ENCODE data around the gene PCSK9. TPM values are rescaled to one million over a fixed set of nuclear protein-coding genes. Genes with fewer than 3 reads are reported as not detected.

PCSK9 gene
- total RNA-seq, result 0.29 and 0.31 TPM in 2 replicates

DNA sequence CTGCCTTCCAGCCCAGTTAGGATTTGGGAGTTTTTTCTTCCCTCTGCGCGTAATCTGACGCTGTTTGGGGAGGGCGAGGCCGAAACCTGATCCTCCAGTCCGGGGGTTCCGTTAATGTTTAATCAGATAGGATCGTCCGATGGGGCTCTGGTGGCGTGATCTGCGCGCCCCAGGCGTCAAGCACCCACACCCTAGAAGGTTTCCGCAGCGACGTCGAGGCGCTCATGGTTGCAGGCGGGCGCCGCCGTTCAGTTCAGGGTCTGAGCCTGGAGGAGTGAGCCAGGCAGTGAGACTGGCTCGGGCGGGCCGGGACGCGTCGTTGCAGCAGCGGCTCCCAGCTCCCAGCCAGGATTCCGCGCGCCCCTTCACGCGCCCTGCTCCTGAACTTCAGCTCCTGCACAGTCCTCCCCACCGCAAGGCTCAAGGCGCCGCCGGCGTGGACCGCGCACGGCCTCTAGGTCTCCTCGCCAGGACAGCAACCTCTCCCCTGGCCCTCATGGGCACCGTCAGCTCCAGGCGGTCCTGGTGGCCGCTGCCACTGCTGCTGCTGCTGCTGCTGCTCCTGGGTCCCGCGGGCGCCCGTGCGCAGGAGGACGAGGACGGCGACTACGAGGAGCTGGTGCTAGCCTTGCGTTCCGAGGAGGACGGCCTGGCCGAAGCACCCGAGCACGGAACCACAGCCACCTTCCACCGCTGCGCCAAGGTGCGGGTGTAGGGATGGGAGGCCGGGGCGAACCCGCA, at the start of gene PCSK9:
PCSK9 (plus strand) TSS at position 207 of the 741 bp plus-strand sequence; CDS start at position 497, 290 bp downstream.

DNA sequence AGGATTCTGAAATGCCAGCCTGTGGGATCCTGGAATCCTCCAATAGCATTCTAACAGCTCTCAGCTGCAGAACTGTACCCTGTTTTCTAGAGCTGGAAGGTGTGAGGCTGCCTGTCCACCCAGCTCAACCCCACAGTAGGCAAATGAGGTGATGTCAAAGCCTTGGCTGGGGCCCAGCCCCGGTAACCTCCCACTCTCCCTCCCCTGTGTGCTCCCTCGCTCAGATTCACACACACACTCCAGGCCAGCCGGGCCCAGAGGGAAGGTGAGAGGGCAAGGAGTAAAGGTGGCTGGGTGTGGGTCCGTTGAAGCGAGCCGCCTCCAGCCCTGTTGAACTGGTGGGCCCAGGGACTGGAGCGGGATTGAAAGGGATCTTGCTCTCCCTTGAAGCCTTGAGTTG, 40.7 kb upstream of the PCSK9 start, which contains the start of gene BSND:
BSND (plus strand) TSS at position 257 of the 400 bp plus-strand sequence. CDS start 254 bp downstream, outside the sequence.

Other genes starting within 250 kb of the PCSK9 start
- gene TTC22, start 238.2 kb upstream of the PCSK9 start, total RNA-seq, result not detected in 2 replicates
- gene DHCR24, start 152.4 kb upstream of the PCSK9 start, total RNA-seq, result 76.8 and 78.6 TPM in 2 replicates
- gene TMEM61, start 58.9 kb upstream of the PCSK9 start, total RNA-seq, result 0.12 TPM in 1 of 2 replicates, not detected in the other
- not detected in 2 replicates for gene BSND, start 40.6 kb upstream of the PCSK9 start, total RNA-seq
- 12.9 and 14.2 TPM in 2 replicates for gene USP24, start 175.8 kb downstream of the PCSK9 start, total RNA-seq

All from cardiac ventricle fibroblast (primary cell).